Epithelial cell of esophagus (primary cell): ENCODE results near the gene ATP1B1.
A peak's percentile ranks its signal among the peaks of the same experiment; 100 is the strongest.
"Not testable (repeated sequence)": the region's sequence is repeated elsewhere in the genome, so short reads cannot be mapped to it uniquely, and the experiment has no call there.

Experiments used
- DNase-seq: peaks from one replicate; pipeline ENCODE4 v3.0.0; 2010; ENCODE audit warnings: low read depth
- H3K4me3 ChIP-seq: 2 replicates; pipeline ENCODE4 v1.5.1; 2011; ENCODE audit warnings: mild to moderate bottlenecking, low read length, control low read depth
- CTCF ChIP-seq: IDR thresholded peaks from 2 replicates; pipeline ENCODE4 v1.5.1; 2011; ENCODE audit warnings: low read depth, mild to moderate bottlenecking, low read length, control low read depth, inconsistent platforms; ENCODE audit not compliant: insufficient read depth; ENCODE audit errors: missing control alignments

The ATP1B1 gene

GRCh38 chr1:169120066-169120465 lies 13.6 kb downstream of the ATP1B1 start:
- no peak overlapping the region for H3K4me3 ChIP-seq
- no peak for DNase-seq
- TF ChIP-seq CTCF: no peak

GRCh38 chr1:169121146-169121923 lies 14.8 kb downstream of the ATP1B1 start:
- H3K4me3 ChIP-seq: no peak overlapping the region
- DNase-seq: peak; percentile 30
- TF ChIP-seq CTCF: no peak

GRCh38 chr1:169122976-169123375 lies 16.5 kb downstream of the ATP1B1 start:
- TF ChIP-seq CTCF: no peak
- DNase-seq: no peak
- H3K4me3 ChIP-seq: no peak overlapping the region

GRCh38 chr1:169124459-169124858 lies 18.0 kb downstream of the ATP1B1 start:
- peak; percentile 39 for DNase-seq
- no peak for TF ChIP-seq CTCF
- H3K4me3 ChIP-seq: no peak overlapping the region

- DNase-seq, H3K4me3 ChIP-seq: not testable (repeated sequence)
Observed at GRCh38 chr1:169125597-169125996, 19.1 kb downstream of the ATP1B1 start.

- no peak for TF ChIP-seq CTCF
- no peak for DNase-seq
- H3K4me3 ChIP-seq: no peak overlapping the region
Observed at GRCh38 chr1:169126335-169126734, 19.8 kb downstream of the ATP1B1 start.

- H3K4me3 ChIP-seq: no peak overlapping the region
- no peak for TF ChIP-seq CTCF
Observed at GRCh38 chr1:169127305-169127704, 20.8 kb downstream of the ATP1B1 start.

GRCh38 chr1:169128562-169128961 lies 22.1 kb downstream of the ATP1B1 start:
- H3K4me3 ChIP-seq: no peak overlapping the region
- no peak for TF ChIP-seq CTCF
- no peak for DNase-seq

More at GRCh38 chr1:169127305-169127704, 20.8 kb downstream of the ATP1B1 start:
- DNase-seq: no peak
